ENCODE data around the gene C1orf74.

GRCh38 chr1:209772126-209772525 is 12.2 kb downstream of the C1orf74 start:
- TF ChIP-seq CTCF (IDR thresholded peaks at IDR 0.05) (no peak), POLR2AphosphoS5 (IDR thresholded peaks at IDR 0.05) (no peak), POLR2A (IDR thresholded peaks at IDR 0.05) (no peak)

Measured in breast epithelium (tissue), 3 donors.